Activated naive CD4-positive, alpha-beta T cell treated with anti-CD3 and anti-CD28 coated beads, Interleukin-2, amount 10 ng/mL, durations not matched to agents 5 hours and 36 hours (primary cell): Measurements from ENCODE around the gene SPECC1L. TPM values are rescaled to one million over a fixed set of nuclear protein-coding genes. Genes with fewer than 3 reads are reported as not detected.

Experiments
- total RNA-seq, 2 experiments: library from RNA; stranded (reverse); gene quantifications; one replicate each; pipeline ENCODE4 v1.2.3, GENCODE V29; 2021

The SPECC1L gene
- total RNA-seq: 10 to 100 TPM; 40.0 to 41.6 TPM

GRCh38 chr22:24270556-24271385, at the start of gene SPECC1L:
Gene SPECC1L, plus strand, starts transcription at chr22:24270831. Its CDS starts 31,401 bp downstream, at chr22:24302232.

GRCh38 chr22:24245030-24245431, 25.6 kb upstream of the SPECC1L start, which contains the start of gene GGT5:
Gene GGT5, minus strand, starts transcription at chr22:24245082. Its CDS starts 357 bp downstream, at chr22:24244725.

GRCh38 chr22:24427500-24428164, 157.0 kb downstream of the SPECC1L start, which contains the start of gene ADORA2A:
Gene ADORA2A, plus strand, starts transcription at chr22:24427599. Its CDS starts 5,806 bp downstream, at chr22:24433405.

Other genes starting within 250 kb of the SPECC1L start
- gene SUSD2, start 89.3 kb upstream of the SPECC1L start, total RNA-seq: under 1 TPM; 0.55 to 0.78 TPM
- gene GGT5, start 25.7 kb upstream of the SPECC1L start, total RNA-seq: not detected
- gene ADORA2A, start 156.8 kb downstream of the SPECC1L start, total RNA-seq: 10 to 100 TPM; 31.8 to 36.5 TPM
- gene UPB1, start 224.5 kb downstream of the SPECC1L start, total RNA-seq: under 1 TPM; 0.53 to 0.83 TPM